Calu3 (cell line): ENCODE measurements around the gene WDR31. TPM values are rescaled to one million over a fixed set of nuclear protein-coding genes. Genes with fewer than 3 reads are reported as not detected.
"Not testable (repeated sequence)": the region's sequence is repeated elsewhere in the genome, so short reads cannot be mapped to it uniquely, and the experiment has no call there.

Source experiments
- BruUV-seq: library from RNA; stranded (reverse); fragments of 400-500 nt; replicated peaks from 2 replicates; lab custom pipeline; 2021; lab: Mats Ljungman, UMichigan
- CTCF ChIA-PET: fragments of 300-600 bp; sonication (Branson Sonifier 250); formaldehyde crosslinking; loops from one replicate; lab custom pipeline; 2022; ENCODE audit warnings: antibody characterized with exemption; lab: Charles Lee
- DNase-seq: peaks from one replicate; pipeline ENCODE4 v3.0.0; 2022
- H3K27ac Mint-ChIP-seq: one replicate; pipeline ENCODE4 v1.8.0; 2022; ENCODE audit warnings: mixed read lengths; ENCODE audit not compliant: unreplicated experiment
- H3K27me3 Mint-ChIP-seq: one replicate; pipeline ENCODE4 v1.8.0; 2022; ENCODE audit warnings: mixed read lengths; ENCODE audit not compliant: unreplicated experiment
- H3K36me3 Mint-ChIP-seq: one replicate; pipeline ENCODE4 v1.8.0; 2022; ENCODE audit warnings: mild to moderate bottlenecking, moderate library complexity, mixed read lengths; ENCODE audit not compliant: insufficient read depth, unreplicated experiment
- H3K4me1 Mint-ChIP-seq: one replicate; pipeline ENCODE4 v1.8.0; 2022; ENCODE audit warnings: mild to moderate bottlenecking, low read depth, mixed read lengths; ENCODE audit not compliant: unreplicated experiment
- H3K4me3 Mint-ChIP-seq: one replicate; pipeline ENCODE4 v1.8.0; 2022; ENCODE audit warnings: mild to moderate bottlenecking, low read depth, moderate library complexity, mixed read lengths; ENCODE audit not compliant: unreplicated experiment
- H3K9me3 Mint-ChIP-seq: one replicate; pipeline ENCODE4 v1.8.0; 2022; ENCODE audit warnings: low read depth, mixed read lengths; ENCODE audit not compliant: unreplicated experiment
- CTCF ChIP-seq: fragments of 200-600 bp; IDR thresholded peaks from one replicate; pipeline ENCODE4 v1.8.0; 2022; ENCODE audit warnings: antibody characterized with exemption; ENCODE audit not compliant: unreplicated experiment
- intact Hi-C: fragments of 100-400 bp; cut with micrococcal nuclease; formaldehyde crosslinking; loops from one replicate; pipeline ENCODE4 v1.10.0; 2022; ENCODE audit not compliant: unreplicated experiment
- total RNA-seq: library from RNA; stranded (reverse); gene quantifications from 2 replicates; pipeline ENCODE4 v1.2.3, GENCODE V29; 2022

Gene WDR31
- total RNA-seq, 1 experiment from 2014 or later: 3.1 TPM

- CTCF ChIA-PET: no interaction called here
- intact Hi-C loops: no loop called here
These were observed 41.8 kb downstream of the WDR31 start for GRCh38 chr9:113298311-113298710.

GRCh38 chr9:113296796-113297558 is 43.1 kb downstream of the WDR31 start:
- intact Hi-C loops: no loop called here
- no peak for TF ChIP-seq CTCF
- Mint-ChIP-seq H3K27me3 (peaks cover 12% of the 10 kb centered on the region), H3K4me1 (peaks cover 11% of the 10 kb centered on the region), H3K9me3 (no peaks in the 10 kb centered on the region), H3K4me3 (no peak overlapping the region), H3K27ac (no peak overlapping the region), H3K36me3 (no peaks in the 10 kb centered on the region)
- CTCF ChIA-PET: no interaction called here
- BruUV-seq: no TSS peak
- no peak for DNase-seq

More at GRCh38 chr9:113298311-113298710, 41.8 kb downstream of the WDR31 start:
- DNase-seq: no peak
- Mint-ChIP-seq H3K36me3 (no peaks in the 10 kb centered on the region), H3K4me3 (no peak overlapping the region), H3K9me3 (no peaks in the 10 kb centered on the region), H3K27ac (no peak overlapping the region), H3K4me1 (peaks cover 16% of the 10 kb centered on the region), H3K27me3 (peaks cover 12% of the 10 kb centered on the region)
- no peak for TF ChIP-seq CTCF
- BruUV-seq: no TSS peak

GRCh38 chr9:113296247-113296646 is 43.8 kb downstream of the WDR31 start:
- H3K27ac Mint-ChIP-seq: not testable (repeated sequence)
- CTCF ChIA-PET: interaction anchor here (0.7 kb wide), 2 partner anchors 22 to 110 kb away, joined by 3 to 4 read pairs; no protein-coding TSS in a partner anchor

GRCh38 chr9:113293285-113293878 is 46.7 kb downstream of the WDR31 start:
- no peaks in the 10 kb centered on the region for H3K9me3 Mint-ChIP-seq
- BruUV-seq: no TSS peak
- CTCF ChIA-PET: no interaction called here
- no peak for TF ChIP-seq CTCF
- H3K4me3 Mint-ChIP-seq: no peak overlapping the region
- no peaks in the 10 kb centered on the region for H3K4me1 Mint-ChIP-seq
- intact Hi-C loops: no loop called here
- peaks cover 2% of the 10 kb centered on the region for H3K27me3 Mint-ChIP-seq
- H3K36me3 Mint-ChIP-seq: no peaks in the 10 kb centered on the region
- H3K27ac Mint-ChIP-seq: no peak overlapping the region
- no peak for DNase-seq

More at GRCh38 chr9:113296247-113296646, 43.8 kb downstream of the WDR31 start:
- H3K9me3 Mint-ChIP-seq, BruUV-seq, H3K36me3 Mint-ChIP-seq, H3K4me3 Mint-ChIP-seq, DNase-seq, intact Hi-C loops: not testable (repeated sequence)
- Mint-ChIP-seq H3K27me3 (peaks cover 12% of the 10 kb centered on the region), H3K4me1 (peaks cover 11% of the 10 kb centered on the region)
